NAMALWA (cell line): ENCODE data around the gene ANO7.

Experiments used
- DNase-seq: peaks from one replicate; pipeline ENCODE4 v3.0.0-alpha.2; 2015; ENCODE audit warnings: low spot score

Gene ANO7

GRCh38 chr2:241211276-241211675, 22.8 kb downstream of the ANO7 start:
- no peak for DNase-seq

GRCh38 chr2:241213041-241213440, 24.6 kb downstream of the ANO7 start:
- no peak for DNase-seq

GRCh38 chr2:241213567-241213966, 25.1 kb downstream of the ANO7 start:
- no peak for DNase-seq

DNA sequence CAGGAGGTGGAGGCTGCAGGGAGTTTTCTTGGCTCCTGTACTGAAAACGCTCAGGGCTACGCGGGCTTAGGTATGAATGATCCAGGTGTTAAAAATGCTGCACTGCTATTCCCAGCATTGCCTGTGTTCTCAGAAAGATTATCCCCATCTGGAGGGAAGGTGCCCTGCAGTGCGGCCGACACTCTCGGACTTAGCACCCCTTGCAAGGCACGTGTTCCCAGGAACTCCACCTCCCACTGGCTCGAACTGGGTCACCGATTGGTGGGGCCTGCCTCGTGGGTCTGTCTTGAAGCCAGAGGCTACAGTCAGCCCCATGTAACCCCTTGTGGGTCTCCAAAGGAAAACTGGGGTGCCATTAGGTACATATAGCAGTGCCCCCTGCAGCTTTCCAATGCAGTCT, 25.7 kb downstream of the ANO7 start:
- DNase-seq: no peak

DNA sequence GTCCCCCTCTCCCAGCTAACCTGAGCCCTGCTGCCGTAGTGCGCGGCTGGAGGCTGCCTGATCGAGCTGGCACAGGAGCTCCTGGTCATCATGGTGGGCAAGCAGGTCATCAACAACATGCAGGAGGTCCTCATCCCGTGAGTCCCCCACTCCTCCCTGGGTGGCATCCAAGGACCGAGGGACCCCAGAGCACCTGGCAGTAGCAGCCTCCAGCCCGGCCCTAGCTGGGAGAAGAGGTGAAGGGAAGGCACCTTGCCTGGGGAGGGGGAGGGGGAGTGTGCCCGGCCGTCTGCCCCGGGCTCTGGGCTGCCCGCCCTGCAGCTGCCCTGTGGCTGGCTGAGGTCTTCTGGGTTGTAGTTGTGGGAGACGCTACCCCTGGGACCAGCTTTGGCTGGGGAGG, 26.3 kb downstream of the ANO7 start:
- DNase-seq: no peak

DNA sequence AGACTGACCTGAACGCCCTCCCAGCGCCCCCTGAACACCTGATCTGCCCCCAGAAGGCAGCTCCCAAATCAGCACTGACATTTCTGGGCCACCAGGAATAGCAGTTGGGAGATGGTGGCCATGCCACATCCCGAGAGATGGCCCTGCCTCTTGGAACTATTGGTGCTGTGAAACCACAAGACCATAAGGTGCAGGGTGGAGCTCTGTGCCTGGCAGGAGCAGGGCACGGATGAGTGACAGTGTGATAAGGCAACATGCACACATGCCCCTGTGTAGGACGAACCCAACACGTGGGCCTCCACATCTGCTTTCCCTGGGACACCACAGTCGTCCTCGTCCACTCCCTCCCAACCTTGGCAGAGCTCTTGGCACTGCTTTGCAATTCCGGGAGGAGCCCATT, 26.9 kb downstream of the ANO7 start:
- DNase-seq: no peak

GRCh38 chr2:241216211-241216761, 27.8 kb downstream of the ANO7 start:
- DNase-seq: no peak

DNA sequence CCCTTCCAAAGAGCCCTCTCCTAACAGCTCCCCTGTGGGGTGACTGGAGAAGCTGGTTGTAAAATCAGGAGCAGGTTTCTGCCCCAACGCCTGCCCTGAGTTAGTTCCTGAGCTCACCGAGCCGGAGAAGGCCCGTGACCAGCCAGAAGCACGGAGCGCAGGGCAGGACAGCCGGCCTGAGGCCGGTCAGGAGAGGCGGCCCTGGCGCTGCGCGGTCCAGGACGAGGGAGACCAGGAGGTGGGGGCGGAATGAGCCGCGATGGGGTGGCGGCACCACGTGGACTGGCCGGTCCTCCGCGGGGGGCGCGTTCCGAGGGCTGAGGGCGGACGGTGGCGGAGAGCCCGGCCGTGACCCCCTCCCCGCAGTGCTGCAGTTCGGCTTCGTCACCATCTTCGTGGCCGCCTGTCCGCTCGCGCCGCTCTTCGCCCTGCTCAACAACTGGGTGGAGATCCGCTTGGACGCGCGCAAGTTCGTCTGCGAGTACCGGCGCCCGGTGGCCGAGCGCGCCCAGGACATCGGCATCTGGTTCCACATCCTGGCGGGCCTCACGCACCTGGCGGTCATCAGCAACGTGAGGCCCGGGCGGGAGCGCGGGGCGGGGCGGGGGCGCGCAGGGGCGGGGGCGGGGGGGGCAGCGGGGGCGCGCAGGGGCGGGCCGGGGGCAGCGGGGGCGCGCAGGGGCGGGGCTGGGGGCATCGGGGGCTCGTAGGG, 29.0 kb downstream of the ANO7 start:
- DNase-seq: no peak

GRCh38 chr2:241218131-241219029, 29.9 kb downstream of the ANO7 start:
- DNase-seq: peak; percentile 25

- DNase-seq: no peak
Measured at GRCh38 chr2:241219030-241219382, 30.5 kb downstream of the ANO7 start.

- DNase-seq: no peak
Measured at GRCh38 chr2:241219856-241220356, 31.4 kb downstream of the ANO7 start.

GRCh38 chr2:241223211-241224017, 34.9 kb downstream of the ANO7 start:
- peak; percentile 51 for DNase-seq

DNA sequence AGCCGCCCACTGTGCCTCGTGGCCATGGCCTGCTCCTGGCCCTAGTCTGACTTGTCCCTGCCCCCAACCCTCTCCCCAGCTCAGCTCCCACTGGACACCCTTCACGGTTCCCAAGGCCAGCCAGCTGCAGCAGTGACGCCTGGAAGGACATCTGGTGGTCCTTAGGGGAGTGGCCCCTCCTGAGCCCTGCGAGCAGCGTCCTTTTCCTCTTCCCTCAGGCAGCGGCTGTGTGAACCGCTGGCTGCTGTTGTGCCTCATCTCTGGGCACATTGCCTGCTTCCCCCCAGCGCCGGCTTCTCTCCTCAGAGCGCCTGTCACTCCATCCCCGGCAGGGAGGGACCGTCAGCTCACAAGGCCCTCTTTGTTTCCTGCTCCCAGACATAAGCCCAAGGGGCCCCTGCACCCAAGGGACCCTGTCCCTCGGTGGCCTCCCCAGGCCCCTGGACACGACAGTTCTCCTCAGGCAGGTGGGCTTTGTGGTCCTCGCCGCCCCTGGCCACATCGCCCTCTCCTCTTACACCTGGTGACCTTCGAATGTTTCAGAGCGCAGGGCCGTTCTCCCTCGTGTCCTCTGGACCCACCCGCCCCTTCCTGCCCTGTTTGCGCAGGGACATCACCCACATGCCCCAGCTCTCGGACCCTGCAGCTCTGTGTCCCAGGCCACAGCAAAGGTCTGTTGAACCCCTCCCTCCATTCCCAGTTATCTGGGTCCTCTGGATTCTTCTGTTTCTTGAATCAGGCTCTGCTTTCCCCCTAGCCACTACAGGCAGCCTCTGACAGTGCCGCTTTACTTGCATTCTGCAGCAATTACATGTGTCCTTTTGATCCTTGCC, 35.8 kb downstream of the ANO7 start:
- no peak for DNase-seq

- DNase-seq: no peak
Measured at GRCh38 chr2:241224851-241225438, 36.5 kb downstream of the ANO7 start.

DNA sequence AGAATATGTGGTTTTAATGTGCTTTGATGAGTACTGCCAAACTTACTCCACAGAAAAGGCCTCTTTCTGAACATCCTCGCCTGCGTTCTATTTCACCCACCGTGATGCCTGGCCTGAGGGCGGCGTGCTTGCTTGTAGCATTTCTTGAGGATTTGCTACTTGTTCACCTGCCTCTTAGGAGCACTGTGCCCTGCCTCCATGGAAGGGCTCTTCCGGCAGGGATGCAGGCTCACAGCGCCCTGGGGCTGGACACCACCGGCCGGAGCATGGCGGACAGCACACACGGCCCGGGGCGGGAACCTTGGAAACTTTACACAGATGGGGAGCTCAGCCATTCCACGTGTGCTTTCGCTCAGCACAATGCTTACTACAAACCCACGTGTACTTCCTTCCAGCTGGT, 37.1 kb downstream of the ANO7 start:
- DNase-seq: no peak

GRCh38 chr2:241225983-241226382, 37.5 kb downstream of the ANO7 start:
- no peak for DNase-seq

GRCh38 chr2:241226723-241227572, 38.5 kb downstream of the ANO7 start:
- DNase-seq: no peak

DNA sequence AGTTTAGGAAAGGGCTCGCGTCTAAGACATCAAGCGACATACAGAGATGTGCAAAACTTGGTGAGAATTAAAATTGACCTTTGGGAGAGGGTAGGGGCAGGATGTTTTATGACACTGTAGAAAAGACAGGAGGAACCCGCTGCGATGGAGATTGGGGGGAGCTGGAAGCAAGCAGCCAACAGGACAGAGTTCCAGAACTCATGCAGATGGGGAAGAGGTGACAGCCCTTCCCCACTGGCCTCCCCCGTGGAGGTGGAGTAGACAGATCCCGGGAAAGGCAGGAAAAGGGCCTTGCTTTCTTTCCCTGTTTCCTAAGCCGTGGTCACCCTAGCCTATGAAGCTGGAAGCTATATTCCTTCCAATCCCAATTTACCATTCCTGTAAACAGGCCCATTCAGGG, 39.1 kb downstream of the ANO7 start:
- DNase-seq: no peak

- DNase-seq: no peak
Measured at GRCh38 chr2:241228081-241228859, 39.8 kb downstream of the ANO7 start.
